K562 (cell line): ENCODE data around the gene ZNF519. TPM values are rescaled to one million over a fixed set of nuclear protein-coding genes. Genes with fewer than 3 reads are reported as not detected.

ENCODE experiments used
- ATAC-seq: fragments of 200-7000 bp; cut with Tn5 transposase; 3 replicates; pipeline ENCODE4 v1.9.1; 2020; ENCODE audit warnings: moderate library complexity
- BruUV-seq: library from RNA; stranded (reverse); fragments of 400-500 nt; replicated peaks from 2 replicates; lab custom pipeline; 2021; lab: Mats Ljungman, UMichigan
- CTCF ChIA-PET: fragments of 300-600 bp; formaldehyde crosslinking; extraction: SDS; loops from one replicate; lab custom pipeline; 2021; ENCODE audit warnings: low intra/inter-chr PET ratio; lab: Yijun Ruan, JAX
- POLR2A ChIA-PET: fragments of 300-600, 350-650 bp; sonication (Branson Sonifier 250); formaldehyde crosslinking; extraction: SDS; loops from one replicate; lab custom pipeline; 2021; ENCODE audit warnings: antibody characterized with exemption, inconsistent platforms; lab: Yijun Ruan, JAX
- DNase-seq, 4 experiments: peaks; one replicate each; pipeline versions ENCODE4 v3.0.0 to v3.0.0-alpha.2; 2011 to 2018; ENCODE audit warnings: low spot score in 3 of 4, mixed read lengths in 3 of 4; ENCODE audit errors: extremely low read depth in 1 of 4
- FAIRE-seq: peaks from 2 replicates; lab custom pipeline; 2011; peaks lifted over from hg19 to GRCh38; lab: Jason Lieb, UNC
- H2AFZ ChIP-seq: 2 replicates; pipeline ENCODE4 v1.6.0; 2011; ENCODE audit warnings: low read depth, low read length, control low read depth, inconsistent platforms
- H3K27ac ChIP-seq: fragments of 200-600 bp; 3 replicates; pipeline ENCODE4 v1.8.0; 2011; ENCODE audit warnings: low read depth, mild to moderate bottlenecking, control low read depth, inconsistent platforms, low read length, moderate library complexity, mixed read lengths; ENCODE audit errors: extremely low read depth
- H3K27me3 ChIP-seq, 2 experiments: fragments of 300-600 bp in 1 of 2; 2 replicates in 1 of 2; 3 replicates in 1 of 2; pipeline versions ENCODE4 v1.6.0 to v1.8.0; 2011; ENCODE audit warnings: inconsistent platforms in 2 of 2, low read length in 2 of 2, mild to moderate bottlenecking in 1 of 2, mixed read lengths in 1 of 2, moderate library complexity in 1 of 2; ENCODE audit not compliant: control insufficient read depth in 2 of 2, insufficient read depth in 2 of 2
- H3K36me3 ChIP-seq: fragments of 300-600 bp; 3 replicates; pipeline ENCODE4 v1.8.0; 2011; ENCODE audit warnings: mild to moderate bottlenecking, low read length, inconsistent platforms; ENCODE audit not compliant: control insufficient read depth, insufficient read depth
- H3K4me1 ChIP-seq, 2 experiments: fragments of 200-600 bp in 1 of 2; replicated peaks in 1 of 2; 2 replicates in 1 of 2; 3 replicates in 1 of 2; pipeline versions ENCODE4 v1.5.1 to v1.8.0; 2011; ENCODE audit warnings: inconsistent platforms in 2 of 2, low read length in 2 of 2, mild to moderate bottlenecking in 1 of 2, mixed read lengths in 1 of 2, moderate library complexity in 1 of 2; ENCODE audit not compliant: control insufficient read depth in 2 of 2, insufficient read depth in 2 of 2
- H3K4me2 ChIP-seq: 2 replicates; pipeline ENCODE4 v1.6.1; 2011; ENCODE audit warnings: low read length, control low read depth, inconsistent platforms, mixed read lengths; ENCODE audit not compliant: insufficient read depth
- H3K4me3 ChIP-seq: fragments of 200-600 bp; sonication (generic), shearing (Covaris generic); 2 replicates; pipeline ENCODE4 v1.5.1; 2016; ENCODE audit warnings: control low read depth, inconsistent platforms
- H3K79me2 ChIP-seq: fragments of 200-600 bp; 3 replicates; pipeline ENCODE4 v1.8.0; 2011; ENCODE audit warnings: low read length, inconsistent platforms; ENCODE audit not compliant: control insufficient read depth, insufficient read depth
- H3K9ac ChIP-seq, 2 experiments: 2 replicates each; pipeline versions ENCODE4 v1.6.0 to v1.6.1; 2011; ENCODE audit warnings: low read depth in 2 of 2, low read length in 2 of 2, control low read depth in 1 of 2, inconsistent platforms in 1 of 2, mild to moderate bottlenecking in 1 of 2, mixed read lengths in 1 of 2; ENCODE audit not compliant: insufficient read depth in 1 of 2
- H3K9me1 ChIP-seq: one replicate; pipeline ENCODE4 v1.6.0; 2011; ENCODE audit warnings: inconsistent platforms, mild to moderate bottlenecking, low read length, moderate library complexity; ENCODE audit not compliant: control insufficient read depth, insufficient read depth
- H3K9me3 ChIP-seq: replicated peaks from 2 replicates; pipeline ENCODE4 v1.5.1; 2011; ENCODE audit warnings: low read depth, low read length, inconsistent platforms; ENCODE audit not compliant: control insufficient read depth, insufficient read depth
- H4K20me1 ChIP-seq: replicated peaks from 2 replicates; pipeline ENCODE4 v1.6.1; 2011; ENCODE audit warnings: low read length, inconsistent platforms, mixed read lengths; ENCODE audit not compliant: control insufficient read depth, insufficient read depth
- CHD7 ChIP-seq: fragments of 200-600 bp; sonication (generic); IDR thresholded peaks from one replicate; pipeline ENCODE4 v1.6.1; 2012; ENCODE audit warnings: mild to moderate bottlenecking, low read depth, low read length, inconsistent platforms
- CREBBP ChIP-seq: IDR thresholded peaks from one replicate; pipeline ENCODE4 v1.6.1; 2012; ENCODE audit warnings: low read depth, mild to moderate bottlenecking, control low read depth, inconsistent platforms, low read length
- GMEB1 ChIP-seq: fragments of 250-450 bp; sonication (Bioruptor Pico); IDR thresholded peaks from 2 replicates; pipeline ENCODE4 v1.4.0; 2020; ENCODE audit warnings: mild to moderate bottlenecking
- HMBOX1 ChIP-seq: sonication (generic); IDR thresholded peaks from 2 replicates; pipeline ENCODE4 v1.6.1; 2016
- HMG20A ChIP-seq: fragments of 450-650 bp; formaldehyde crosslinking; conservative IDR thresholded peaks from 2 replicates; pipeline ENCODE4 v1.4.0; 2020; ENCODE audit warnings: mild to moderate bottlenecking, mixed read lengths
- NFIC ChIP-seq: fragments of 450-650 bp; IDR thresholded peaks from 2 replicates; pipeline ENCODE4 v1.6.1; 2017; ENCODE audit warnings: mild to moderate bottlenecking, inconsistent platforms
- ZFX ChIP-seq: sonication (generic); formaldehyde crosslinking; IDR thresholded peaks from 2 replicates; pipeline ENCODE4 v1.8.0; 2022; ENCODE audit warnings: mild to moderate bottlenecking, missing genetic modification reagents, moderate library complexity
- WGBS: fragments of 100-300 bp; shearing (Covaris generic); methylation state at CpG from one replicate; pipeline ENCODE4 v1.1.6; 2016; ENCODE audit warnings: low coverage, mixed read lengths; ENCODE audit not compliant: insufficient coverage; ENCODE audit errors: missing lambda C conversion rate; 5-methylcytosine and 5-hydroxymethylcytosine counted together
- in situ Hi-C: fragments of 300-500 bp; cut with MboI; formaldehyde crosslinking; loops from 4 replicates; pipeline ENCODE4 v1.15.0; 2018; ENCODE audit warnings: inconsistent platforms, mixed read lengths
- intact Hi-C: fragments of 100-400 bp; cut with micrococcal nuclease; formaldehyde crosslinking; loops from 2 replicates; pipeline ENCODE4 v1.14.2; 2022
- polyA plus RNA-seq, 8 experiments: library from polyadenylated mRNA; depleted of rRNA in 4 of 8; stranded (reverse) in 5 of 8; unstranded in 3 of 8; fragments of >200 nt; fragmentation: Nextera tagmentation in 2 of 8; fragmentation: Illumina TruSeq in 1 of 8; extraction: Ambion mirVana in 2 of 8; extraction: Trizol in 1 of 8; gene quantifications; 2 replicates each; pipeline versions ENCODE4 v1.2.1 to v1.2.3, GENCODE V29; 2011 to 2014; ENCODE audit warnings: inconsistent platforms in 1 of 8, missing spikeins in 1 of 8
- total RNA-seq, 7 experiments: library from RNA; depleted of rRNA in 6 of 7; stranded (reverse); fragments of >200 nt in 6 of 7; fragmentation: Illumina TruSeq in 2 of 7; extraction: Trizol in 2 of 7; gene quantifications; 2 replicates each; pipeline versions ENCODE4 v1.2.1 to v1.2.3, GENCODE V29; 2011 to 2021; ENCODE audit warnings: low replicate concordance in 1 of 7

Gene ZNF519
- total and polyA plus RNA-seq, 9 of the 15 experiments (the other 6 are each of a cell fraction or from before 2014, with no cell fraction given) = 5.1 to 15.1 (median 7.9) TPM

- POLR2A ChIA-PET = no interaction called here
- ATAC-seq = no peak
- in situ Hi-C loops = no loop called here
Observed at GRCh38 chr18:14144628-14144895, 12.3 kb upstream of the ZNF519 start.

More at GRCh38 chr18:14144628-14144895, 12.3 kb upstream of the ZNF519 start:
- Histone ChIP-seq H3K79me2 (no peaks in the 10 kb centered on the region), H3K4me3 (no peak overlapping the region), H3K4me2 (no peak overlapping the region), H3K27ac (no peak overlapping the region), H3K36me3 (no peaks in the 10 kb centered on the region), H3K9ac (no peak overlapping the region), H4K20me1 (no peaks in the 10 kb centered on the region), H3K4me1 (peaks cover 0 to 3% of the 10 kb centered on the region in 2 experiments; a peak in 1 of 5 replicates), H3K9me1 (no peaks in the 10 kb centered on the region), H3K9me3 (no peaks in the 10 kb centered on the region), H2AFZ (no peak overlapping the region), H3K27me3 (peaks cover 0 to 4% of the 10 kb centered on the region in 2 experiments; a peak in 2 of 5 replicates)
- intact Hi-C loops = no loop called here
- TF ChIP-seq NFIC = no peak
- TF ChIP-seq CHD7 = no peak
- no peak for TF ChIP-seq GMEB1 (CRISPR knock-in tag)
- no peak for TF ChIP-seq HMG20A (CRISPR knock-in tag)
- no peak for TF ChIP-seq ZFX (CRISPR knock-in tag)
- TF ChIP-seq CREBBP = no peak
- no peak for TF ChIP-seq HMBOX1
- FAIRE-seq = no peak
- 3% methylated on average over 6 of the region's 6 CpGs for WGBS
- no peak for DNase-seq
- no TSS peak for BruUV-seq
- CTCF ChIA-PET = no interaction called here
